Dendritic cell treated with granulocyte-macrophage colony-stimulating factor and Interleukin-4, amounts not matched to agents 40 ng/mL and 50 ng/mL, for 4 days (primary cell): ENCODE measurements around the gene NEDD1.

Source experiments
- H3K27ac Mint-ChIP-seq: one replicate; pipeline ENCODE4 v1.8.0; 2022; ENCODE audit warnings: mild to moderate bottlenecking, mixed read lengths
- H3K27me3 Mint-ChIP-seq: one replicate; pipeline ENCODE4 v1.8.0; 2022; ENCODE audit warnings: mild to moderate bottlenecking, mixed read lengths
- H3K36me3 Mint-ChIP-seq: one replicate; pipeline ENCODE4 v1.8.0; 2022; ENCODE audit warnings: low read depth, mixed read lengths
- H3K4me1 Mint-ChIP-seq: one replicate; pipeline ENCODE4 v1.8.0; 2022; ENCODE audit warnings: low read depth, mixed read lengths
- H3K4me3 Mint-ChIP-seq: one replicate; pipeline ENCODE4 v1.8.0; 2022; ENCODE audit warnings: mild to moderate bottlenecking, moderate library complexity, mixed read lengths
- H3K9me3 Mint-ChIP-seq: one replicate; pipeline ENCODE4 v1.8.0; 2022; ENCODE audit warnings: mixed read lengths
- intact Hi-C: fragments of 100-400 bp; cut with micrococcal nuclease; formaldehyde crosslinking; loops from one replicate; pipeline ENCODE4 v1.15.0; 2022

Gene NEDD1

GRCh38 chr12:97003276-97003675 lies 96.2 kb downstream of the NEDD1 start:
- H3K9me3 Mint-ChIP-seq = no peaks in the 10 kb centered on the region
- intact Hi-C loops = no loop called here
- H3K27me3 Mint-ChIP-seq = no peaks in the 10 kb centered on the region
- H3K4me3 Mint-ChIP-seq = no peak overlapping the region
- H3K4me1 Mint-ChIP-seq = no peaks in the 10 kb centered on the region
- no peak overlapping the region for H3K27ac Mint-ChIP-seq
- no peaks in the 10 kb centered on the region for H3K36me3 Mint-ChIP-seq
